GM12801 (cell line): Measurements from ENCODE around the gene AGMAT.

ENCODE experiments used
- CTCF ChIP-seq: IDR thresholded peaks from one replicate; pipeline ENCODE4 v1.5.1; 2011; ENCODE audit warnings: control low read depth; ENCODE audit not compliant: insufficient read length; ENCODE audit errors: extremely low read depth

Gene AGMAT

DNA sequence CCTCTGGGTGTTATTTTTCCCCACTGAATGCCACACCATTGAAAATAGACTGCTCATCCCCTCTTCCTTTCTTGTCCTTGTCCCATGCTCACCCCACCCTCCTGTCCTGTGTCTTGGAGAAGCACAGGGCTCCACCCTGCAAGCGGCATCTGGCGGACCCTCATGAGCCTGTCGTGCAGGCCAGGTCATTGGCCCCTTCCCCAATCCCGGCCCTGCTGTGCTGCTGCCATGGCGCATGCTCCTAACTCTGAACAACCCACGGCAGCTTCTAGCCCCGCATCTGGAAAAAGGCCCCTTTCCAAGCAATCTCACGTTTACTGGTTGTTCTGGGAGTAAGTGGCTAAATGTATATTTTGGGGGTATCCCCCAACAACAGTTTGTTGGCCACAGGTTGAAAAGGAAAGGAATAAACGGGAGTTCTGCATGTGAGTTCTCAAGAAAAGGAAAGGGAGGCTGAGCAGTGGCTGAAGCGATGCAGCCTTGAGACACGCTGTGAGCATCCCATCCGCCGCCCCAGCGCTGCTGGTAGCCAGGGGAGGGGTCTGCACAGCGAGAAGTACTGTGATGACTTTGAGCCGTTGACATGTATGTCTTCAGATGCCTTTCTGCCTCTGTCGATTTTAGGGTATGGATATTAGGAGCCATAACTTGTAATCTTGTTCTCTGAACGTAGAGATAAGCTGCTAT, 16.3 kb downstream of the AGMAT start:
- no peak for TF ChIP-seq CTCF

DNA sequence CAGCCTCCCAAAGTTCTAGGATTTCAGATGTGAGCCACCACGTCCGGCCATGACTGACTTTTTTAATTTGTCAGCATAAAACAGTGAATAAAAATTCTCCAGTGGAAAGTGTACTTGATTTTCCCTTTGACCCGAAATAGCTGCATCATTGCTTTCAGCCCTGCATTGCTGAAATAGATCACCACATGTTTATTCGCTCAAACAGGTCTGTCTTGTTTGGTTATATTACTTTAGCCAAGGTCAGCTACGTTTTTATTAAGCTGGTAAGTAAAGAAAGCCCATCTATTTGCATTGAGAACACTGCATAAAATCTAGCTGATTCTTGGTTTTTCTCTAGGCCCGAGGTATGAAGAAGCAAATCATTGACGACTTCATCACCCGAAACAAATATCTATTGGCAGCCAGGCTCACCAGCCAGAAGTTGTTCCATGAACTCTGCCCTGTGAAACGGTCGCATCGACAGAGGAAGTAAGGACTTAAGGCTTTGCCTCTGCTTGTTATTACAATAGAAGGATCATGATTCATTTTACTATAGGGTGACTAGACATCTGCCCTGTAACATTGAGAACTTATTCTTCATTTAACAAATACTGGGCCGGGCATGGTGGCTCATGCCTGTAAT, 25.6 kb downstream of the AGMAT start:
- no peak for TF ChIP-seq CTCF

DNA sequence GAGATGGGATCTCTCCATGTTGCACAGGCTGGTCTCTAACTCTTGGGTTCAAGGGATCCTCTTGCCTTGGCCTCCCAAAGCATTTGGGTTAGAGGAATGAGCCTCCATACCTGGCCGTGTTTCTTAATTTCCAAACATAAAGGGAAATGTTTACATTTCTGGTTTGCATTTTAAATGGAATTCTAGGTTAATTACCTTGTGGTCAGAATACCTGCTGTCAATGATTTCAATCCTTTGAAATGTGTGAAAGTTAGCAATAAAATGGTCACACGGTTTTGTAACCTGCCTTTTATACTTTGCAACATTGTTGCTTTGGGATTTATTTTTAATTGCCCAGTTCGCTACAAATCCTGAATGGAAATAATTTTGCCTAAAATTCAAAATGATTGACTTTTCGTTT, 26.3 kb downstream of the AGMAT start:
- TF ChIP-seq CTCF = no peak

- TF ChIP-seq CTCF = no peak
Observed at GRCh38 chr1:15557594-15557993, 27.3 kb downstream of the AGMAT start.

DNA sequence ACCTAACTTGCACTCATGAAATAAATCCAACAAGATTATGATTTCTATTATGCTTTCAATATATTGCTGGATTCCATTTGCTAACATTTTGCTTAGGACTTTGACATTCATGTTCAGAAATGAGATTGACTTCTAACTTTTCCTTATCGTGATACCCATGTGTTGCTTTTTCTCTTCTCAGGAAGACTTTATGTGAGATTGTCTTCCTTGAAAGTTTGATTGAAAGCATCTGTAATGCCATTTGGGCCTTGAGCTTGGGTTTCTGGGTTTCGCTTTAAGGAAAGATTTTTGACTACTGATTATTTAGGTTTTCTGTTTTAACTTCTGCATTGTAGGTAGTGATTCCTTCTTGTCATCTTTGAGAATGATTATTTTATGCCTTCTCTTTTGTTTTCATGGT, 27.8 kb downstream of the AGMAT start:
- no peak for TF ChIP-seq CTCF

DNA sequence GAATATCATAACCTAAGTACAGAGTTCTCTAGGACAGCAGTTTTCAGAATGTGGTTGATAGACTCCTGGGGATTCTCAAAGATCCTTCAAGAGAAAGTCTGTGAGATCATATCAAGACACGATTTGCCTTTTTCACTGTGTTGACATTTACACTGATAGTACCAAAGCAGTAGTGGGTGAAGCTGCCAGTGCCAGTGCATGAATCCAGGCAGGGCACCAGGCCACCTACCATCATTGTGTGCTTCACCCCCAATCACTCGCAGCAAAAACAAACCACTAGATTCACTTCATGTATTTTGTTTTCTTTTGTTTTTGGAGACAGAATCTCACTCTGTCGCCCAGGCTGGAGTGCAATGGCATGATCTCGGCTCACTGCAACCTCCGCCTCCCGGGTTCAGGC, 34.3 kb downstream of the AGMAT start:
- no peak for TF ChIP-seq CTCF

DNA sequence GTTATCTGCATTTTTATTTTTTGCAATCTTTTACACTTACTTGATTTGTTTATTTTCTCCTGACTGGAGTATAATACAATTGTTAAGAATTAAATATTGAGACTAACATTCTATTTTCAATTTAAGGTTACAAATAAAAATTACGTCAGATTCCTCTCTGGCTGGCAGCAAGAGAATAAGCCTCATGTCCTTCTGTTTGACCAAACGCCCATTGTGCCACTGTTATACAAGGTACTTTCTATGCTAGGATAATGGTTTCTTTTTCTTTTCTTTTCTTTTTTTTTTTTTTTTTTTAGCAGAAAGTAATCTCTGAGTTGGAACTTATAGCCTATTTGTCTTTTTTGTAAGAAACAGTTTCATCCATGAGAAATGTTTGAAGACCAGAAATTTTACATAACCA, 38.2 kb downstream of the AGMAT start:
- no peak for TF ChIP-seq CTCF
